NB4 (cell line): ENCODE results near the gene MEGF11.

ENCODE experiments used
- CTCF ChIP-seq: IDR thresholded peaks from one replicate; pipeline ENCODE4 v1.5.1; 2012; ENCODE audit warnings: low read depth, low read length
- MAX ChIP-seq: IDR thresholded peaks from 2 replicates; pipeline ENCODE4 v1.6.1; 2011; ENCODE audit warnings: low read depth, low read length
- MYC ChIP-seq: IDR thresholded peaks from 2 replicates; pipeline ENCODE4 v1.6.1; 2011; ENCODE audit warnings: low read depth, low read length
- POLR2A ChIP-seq: IDR thresholded peaks from 2 replicates; pipeline ENCODE4 v1.6.1; 2011; ENCODE audit warnings: mild to moderate bottlenecking; ENCODE audit not compliant: insufficient read length; ENCODE audit errors: extremely low read depth

- TF ChIP-seq CTCF (no peak), POLR2A (no peak), MYC (no peak), MAX (no peak)
Measured at GRCh38 chr15:66130496-66131034, 123.0 kb downstream of the MEGF11 start.
